HepG2 (cell line): ENCODE data around the gene VAT1L. TPM values are rescaled to one million over a fixed set of nuclear protein-coding genes. Genes with fewer than 3 reads are reported as not detected.

ENCODE experiments used
- ATAC-seq: fragments of 200-7000 bp; cut with Tn5 transposase; 3 replicates; pipeline ENCODE4 v1.9.1; 2020; ENCODE audit warnings: mild to moderate bottlenecking, moderate library complexity
- BruUV-seq: library from RNA; stranded (reverse); fragments of 400-500 nt; replicated peaks from 2 replicates; lab custom pipeline; 2021; lab: Mats Ljungman, UMichigan
- CTCF ChIA-PET: fragments of 300-600 bp; formaldehyde crosslinking; extraction: SDS; loops from one replicate; lab custom pipeline; 2021; ENCODE audit warnings: low total read pairs, inconsistent platforms, low intra/inter-chr PET ratio; lab: Yijun Ruan, JAX
- POLR2A ChIA-PET: fragments of 350-600 bp; sonication (Branson Sonifier 250); formaldehyde crosslinking; loops from one replicate; lab custom pipeline; 2020; ENCODE audit warnings: antibody characterized with exemption, inconsistent platforms; lab: Yijun Ruan, JAX
- DNase-seq: peaks from one replicate; pipeline ENCODE4 v3.0.0-alpha.2; 2015; ENCODE audit warnings: low spot score
- FAIRE-seq: peaks from 3 replicates; lab custom pipeline; 2011; peaks lifted over from hg19 to GRCh38; lab: Jason Lieb, UNC
- H2AFZ ChIP-seq: one replicate; pipeline ENCODE4 v1.6.1; 2011; ENCODE audit warnings: low read length, inconsistent platforms
- H3K27ac ChIP-seq: fragments of 300-600 bp; 3 replicates; pipeline ENCODE4 v1.8.0; 2011; ENCODE audit warnings: mixed run types, mild to moderate bottlenecking, mixed read lengths, low read length, inconsistent platforms; ENCODE audit not compliant: insufficient read depth; ENCODE audit errors: extremely low read length
- H3K27me3 ChIP-seq, 2 experiments: fragments of 200-600 bp in 1 of 2; 2 replicates in 1 of 2; 3 replicates in 1 of 2; pipeline versions ENCODE4 v1.6.0 to v1.8.0; 2011; ENCODE audit warnings: low read length in 2 of 2, mild to moderate bottlenecking in 2 of 2, moderate library complexity in 2 of 2, inconsistent platforms in 1 of 2; ENCODE audit not compliant: insufficient read depth in 2 of 2, control insufficient read depth in 1 of 2
- H3K36me3 ChIP-seq, 2 experiments: fragments of 200-600 bp in 1 of 2; replicated peaks in 1 of 2; 2 replicates in 1 of 2; 3 replicates in 1 of 2; pipeline versions ENCODE4 v1.5.1 to v1.8.0; 2011; ENCODE audit warnings: low read length in 2 of 2, inconsistent platforms in 1 of 2; ENCODE audit not compliant: insufficient read depth in 2 of 2, control insufficient read depth in 1 of 2
- H3K4me1 ChIP-seq: 2 replicates; pipeline ENCODE4 v1.5.1; 2012; ENCODE audit warnings: low read length, inconsistent platforms; ENCODE audit not compliant: insufficient read depth
- H3K4me2 ChIP-seq: 2 replicates; pipeline ENCODE4 v1.6.0; 2011; ENCODE audit warnings: low read depth, low read length, inconsistent platforms
- H3K4me3 ChIP-seq, 3 experiments: fragments of 200-600 bp in 1 of 3; sonication (generic), shearing (Covaris generic) in 1 of 3; replicated peaks in 1 of 3; 2 replicates each; pipeline ENCODE4 v1.5.1; 2011 to 2016; ENCODE audit warnings: low read length in 3 of 3, inconsistent platforms in 2 of 3, low read depth in 2 of 3, mild to moderate bottlenecking in 2 of 3, control low read depth in 1 of 3, mixed read lengths in 1 of 3; ENCODE audit not compliant: insufficient read depth in 1 of 3
- H3K79me2 ChIP-seq: one replicate; pipeline ENCODE4 v1.6.1; 2011; ENCODE audit warnings: low read length, inconsistent platforms; ENCODE audit not compliant: insufficient read depth
- H3K9ac ChIP-seq: 2 replicates; pipeline ENCODE4 v1.6.0; 2011; ENCODE audit warnings: mild to moderate bottlenecking, low read depth, low read length, inconsistent platforms; ENCODE audit not compliant: insufficient read depth
- H3K9me3 ChIP-seq: 2 replicates; pipeline ENCODE4 v1.5.1; 2012; ENCODE audit warnings: mild to moderate bottlenecking, low read length
- H4K20me1 ChIP-seq: 2 replicates; pipeline ENCODE4 v1.6.0; 2011; ENCODE audit warnings: inconsistent platforms, mild to moderate bottlenecking, low read length, moderate library complexity; ENCODE audit not compliant: insufficient read depth
- HMGA1 ChIP-seq: sonication (generic); formaldehyde crosslinking; conservative IDR thresholded peaks from 2 replicates; pipeline ENCODE4 v1.4.0; 2020; ENCODE audit warnings: missing genetic modification reagents
- PHF21A ChIP-seq: sonication (generic); formaldehyde crosslinking; IDR thresholded peaks from 2 replicates; pipeline ENCODE4 v1.5.0; 2020; ENCODE audit warnings: mild to moderate bottlenecking, missing genetic modification reagents
- PHF5A ChIP-seq: IDR thresholded peaks from one replicate; pipeline ENCODE4 v1.6.1; 2018; ENCODE audit warnings: low read depth, missing genetic modification reagents; ENCODE audit not compliant: unreplicated experiment
- WGBS: methylation state at CpG from one replicate; pipeline ENCODE4 v1.1.6; 2017; ENCODE audit warnings: low lambda C conversion rate; 5-methylcytosine and 5-hydroxymethylcytosine counted together
- in situ Hi-C: cut with HindIII; loops from 2 replicates; pipeline ENCODE4 v1.10.0; 2017; ENCODE audit warnings: low pct_unique_long_range_greater_than_20kb; ENCODE audit not compliant: extremely low pct_ligation_motif_present
- intact Hi-C: fragments of 100-400 bp; cut with micrococcal nuclease; formaldehyde crosslinking; loops from one replicate; pipeline ENCODE4 v1.10.0; 2022; ENCODE audit not compliant: unreplicated experiment
- polyA plus RNA-seq, 8 experiments: library from polyadenylated mRNA; depleted of rRNA in 3 of 8; stranded (reverse) in 7 of 8; unstranded in 1 of 8; fragments of >200 nt; fragmentation: Illumina TruSeq in 4 of 8; extraction: Trizol in 4 of 8; gene quantifications; 2 replicates each; pipeline versions ENCODE4 v1.2.1 to v1.2.3, GENCODE V29; 2011 to 2016; ENCODE audit warnings: low read depth in 4 of 8, missing spikeins in 1 of 8, mixed read lengths in 1 of 8; ENCODE audit not compliant: insufficient read depth in 1 of 8
- total RNA-seq, 5 experiments: library from RNA; depleted of rRNA; stranded (reverse); fragments of >200 nt; fragmentation: Illumina TruSeq; extraction: Trizol; gene quantifications; 2 replicates each; pipeline ENCODE4 v1.2.3, GENCODE V29; 2016; ENCODE audit warnings: low read depth in 1 of 5

VAT1L gene
- total and polyA plus RNA-seq, 2 of the 13 experiments (the other 11 are each of a cell fraction or from before 2014, with no cell fraction given), result not detected

GRCh38 chr16:77868478-77868877 is 80.1 kb downstream of the VAT1L start:
- H3K4me1 ChIP-seq, result no peaks in the 10 kb centered on the region
- intact Hi-C loops (no loop called here), in situ Hi-C loops (no loop called here)
- TF ChIP-seq PHF5A (CRISPR knock-in tag) (no peak), HMGA1 (CRISPR knock-in tag) (no peak)
- no peak overlapping the region for H3K9ac ChIP-seq
- H3K4me3 ChIP-seq, result no peak overlapping the region
- BruUV-seq, result no TSS peak
- no peak overlapping the region for H3K27ac ChIP-seq
- no peak for DNase-seq
- no peaks in the 10 kb centered on the region for H3K9me3 ChIP-seq
- ChIA-PET CTCF (no interaction called here), POLR2A (no interaction called here)
- 32% methylated on average over 5 of the region's 5 CpGs for WGBS
- FAIRE-seq, result no peak
- no peaks in the 10 kb centered on the region for H3K36me3 ChIP-seq
- H3K4me2 ChIP-seq, result no peak overlapping the region
- peaks cover 0 to 5% of the 10 kb centered on the region in 2 experiments; a peak in 2 of 5 replicates for H3K27me3 ChIP-seq
- no peak overlapping the region for H2AFZ ChIP-seq
- H3K79me2 ChIP-seq, result no peaks in the 10 kb centered on the region
- ATAC-seq, result no peak
- no peaks in the 10 kb centered on the region for H4K20me1 ChIP-seq

GRCh38 chr16:77869997-77870813 is 81.8 kb downstream of the VAT1L start:
- DNase-seq, result no peak
- in situ Hi-C loops, result no loop called here
- Histone ChIP-seq H2AFZ (no peak overlapping the region), H3K4me2 (no peak overlapping the region), H3K79me2 (no peaks in the 10 kb centered on the region), H3K27ac (no peak overlapping the region), H3K4me3 (no peak overlapping the region), H4K20me1 (no peaks in the 10 kb centered on the region), H3K27me3 (peaks cover 0 to 5% of the 10 kb centered on the region in 2 experiments; a peak in 2 of 5 replicates), H3K9ac (no peak overlapping the region), H3K4me1 (no peaks in the 10 kb centered on the region), H3K9me3 (no peaks in the 10 kb centered on the region), H3K36me3 (no peaks in the 10 kb centered on the region)
- 23% methylated on average over 12 of the region's 13 CpGs for WGBS
- no peak for TF ChIP-seq PHF21A (CRISPR knock-in tag)
- ChIA-PET CTCF (no interaction called here), POLR2A (no interaction called here)
- intact Hi-C loops, result no loop called here
- no TSS peak for BruUV-seq
- FAIRE-seq, result no peak
- no peak for ATAC-seq
